GM12875 (cell line): ENCODE data around the gene RPEL1.
A peak's percentile ranks its signal among the peaks of the same experiment; 100 is the strongest.

ENCODE experiments used
- H3K4me3 ChIP-seq: one replicate; pipeline ENCODE4 v1.5.1; 2011; ENCODE audit warnings: low read depth, low read length, control low read depth
- CTCF ChIP-seq: IDR thresholded peaks from 2 replicates; pipeline ENCODE4 v1.5.1; 2011; ENCODE audit warnings: low read depth, mild to moderate bottlenecking, control low read depth, inconsistent platforms, low read length, moderate library complexity, borderline replicate concordance; ENCODE audit not compliant: insufficient read depth

RPEL1 gene

GRCh38 chr10:103225939-103226338 is 19.7 kb upstream of the RPEL1 start:
- no peak for TF ChIP-seq CTCF
- no peak overlapping the region for H3K4me3 ChIP-seq

GRCh38 chr10:103227416-103227815 is 18.3 kb upstream of the RPEL1 start:
- no peak overlapping the region for H3K4me3 ChIP-seq
- no peak for TF ChIP-seq CTCF

GRCh38 chr10:103231047-103231551 is 14.6 kb upstream of the RPEL1 start:
- no peak for TF ChIP-seq CTCF
- H3K4me3 ChIP-seq: no peak overlapping the region

- no peak for TF ChIP-seq CTCF
- no peak overlapping the region for H3K4me3 ChIP-seq
These were observed 13.5 kb upstream of the RPEL1 start for GRCh38 chr10:103232131-103232673.

- no peak overlapping the region for H3K4me3 ChIP-seq
- TF ChIP-seq CTCF: no peak
These were observed 12.8 kb upstream of the RPEL1 start for GRCh38 chr10:103232772-103233488.

- no peak for TF ChIP-seq CTCF
- no peak overlapping the region for H3K4me3 ChIP-seq
These were observed 9.9 kb upstream of the RPEL1 start for GRCh38 chr10:103235775-103236174.

GRCh38 chr10:103238506-103239252 is 7.0 kb upstream of the RPEL1 start:
- H3K4me3 ChIP-seq: no peak overlapping the region
- TF ChIP-seq CTCF: 0 out of 2 replicates have a peak, but pooled peaks have one; percentile 4
